ENCODE measurements around the gene MYZAP. TPM values are rescaled to one million over a fixed set of nuclear protein-coding genes. Genes with fewer than 3 reads are reported as not detected.

Gene MYZAP
- total and polyA plus RNA-seq, 11 donors, result 280 to 1,065 (median 610) TPM

DNA sequence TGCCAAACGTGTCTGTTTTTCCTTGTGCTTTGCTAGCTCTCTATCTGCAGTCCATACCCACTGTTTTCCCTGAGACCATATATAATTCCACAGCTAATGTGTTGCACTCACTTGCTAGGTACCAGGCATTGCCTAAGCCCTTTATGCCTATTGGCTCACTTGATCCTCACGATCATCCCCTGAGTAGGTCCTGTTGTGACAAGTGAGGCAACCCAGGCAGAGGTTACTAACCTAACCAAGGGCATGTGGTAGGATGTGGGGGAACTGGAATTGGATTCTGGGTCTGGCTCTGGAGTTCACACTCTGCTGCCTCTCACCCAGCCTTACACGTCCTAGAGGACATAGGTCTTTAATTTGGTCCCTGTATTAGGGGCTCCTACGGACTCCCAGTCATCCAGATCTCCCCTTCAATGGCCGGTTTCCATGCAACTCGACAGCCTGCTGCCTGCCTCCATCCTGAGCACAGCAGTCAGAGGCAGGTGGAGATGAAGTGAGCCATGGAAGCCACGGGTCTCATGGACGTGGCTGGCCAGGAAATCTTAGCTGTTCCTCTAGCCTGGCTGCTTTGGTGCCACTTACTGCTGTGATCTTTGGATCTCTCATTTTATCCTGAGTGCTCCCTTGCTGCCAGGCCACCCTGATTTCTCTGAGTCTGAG is 38.9 kb upstream of the MYZAP start:
- peaks cover 8 to 72% (median 62%) of the 10 kb centered on the region in 12 donors for H3K4me1 ChIP-seq
- DNase-seq (no peak), ATAC-seq (no peak)
- no peaks in the 10 kb centered on the region for H3K27me3 ChIP-seq
- intact Hi-C loops (cut with DNase I), result loop anchor here in 4 of 10 donors (10.0 kb wide), 4 partner anchors 152 to 512 kb away; partner anchors contain the start of genes ALDH1A2 (in 3 of the 4) and POLR2M (in 1 of the 4)
- peak overlapping the region; percentile 67 to 94 (median 88) for H3K27ac ChIP-seq
- WGBS, 4 donors, result 80 to 90% (median 87%) methylated on average over 6 to 8 of the region's 8 CpGs
- no peak for TF ChIP-seq POLR2A (IDR thresholded peaks at IDR 0.05)
- TF ChIP-seq, protein P1, sequence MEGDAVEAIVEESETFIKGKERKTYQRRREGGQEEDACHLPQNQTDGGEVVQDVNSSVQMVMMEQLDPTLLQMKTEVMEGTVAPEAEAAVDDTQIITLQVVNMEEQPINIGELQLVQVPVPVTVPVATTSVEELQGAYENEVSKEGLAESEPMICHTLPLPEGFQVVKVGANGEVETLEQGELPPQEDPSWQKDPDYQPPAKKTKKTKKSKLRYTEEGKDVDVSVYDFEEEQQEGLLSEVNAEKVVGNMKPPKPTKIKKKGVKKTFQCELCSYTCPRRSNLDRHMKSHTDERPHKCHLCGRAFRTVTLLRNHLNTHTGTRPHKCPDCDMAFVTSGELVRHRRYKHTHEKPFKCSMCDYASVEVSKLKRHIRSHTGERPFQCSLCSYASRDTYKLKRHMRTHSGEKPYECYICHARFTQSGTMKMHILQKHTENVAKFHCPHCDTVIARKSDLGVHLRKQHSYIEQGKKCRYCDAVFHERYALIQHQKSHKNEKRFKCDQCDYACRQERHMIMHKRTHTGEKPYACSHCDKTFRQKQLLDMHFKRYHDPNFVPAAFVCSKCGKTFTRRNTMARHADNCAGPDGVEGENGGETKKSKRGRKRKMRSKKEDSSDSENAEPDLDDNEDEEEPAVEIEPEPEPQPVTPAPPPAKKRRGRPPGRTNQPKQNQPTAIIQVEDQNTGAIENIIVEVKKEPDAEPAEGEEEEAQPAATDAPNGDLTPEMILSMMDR (IDR thresholded peaks at IDR 0.05), result no peak
- H3K9me3 ChIP-seq, result no peaks in the 10 kb centered on the region
- no peaks in the 10 kb centered on the region for H3K36me3 ChIP-seq
- H3K4me3 ChIP-seq, result no peak overlapping the region

DNA sequence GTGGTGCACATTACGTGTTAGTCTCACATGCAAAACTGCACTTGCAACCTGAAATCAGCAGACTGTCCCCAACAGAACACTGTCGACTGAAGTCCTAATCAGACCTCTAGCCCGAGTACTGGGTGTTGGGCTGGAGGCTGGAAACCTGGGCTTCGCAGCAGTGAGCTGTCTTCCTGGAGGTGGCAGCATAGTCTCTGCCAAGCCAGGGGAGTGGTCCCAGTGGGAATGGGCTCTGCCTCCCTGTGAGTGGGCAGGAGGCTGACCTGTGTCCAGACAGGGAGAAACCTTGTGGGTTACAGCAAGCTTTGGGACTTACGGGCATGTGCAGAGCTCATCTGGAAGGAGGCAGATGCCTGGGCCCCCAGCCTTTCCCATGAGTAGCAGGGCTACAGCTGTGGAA is 38.2 kb upstream of the MYZAP start:
- WGBS, 4 donors, result 84 to 91% (median 88%) methylated on average over 5 of the region's 5 CpGs
- H3K36me3 ChIP-seq, result no peaks in the 10 kb centered on the region
- ATAC-seq (no peak), DNase-seq (no peak)
- H3K4me1 ChIP-seq, result peaks cover 8 to 72% (median 62%) of the 10 kb centered on the region in 12 donors
- TF ChIP-seq, protein P1 (IDR thresholded peaks at IDR 0.05), result no peak
- TF ChIP-seq POLR2A (IDR thresholded peaks at IDR 0.05), result no peak
- H3K9me3 ChIP-seq, result no peaks in the 10 kb centered on the region
- peak overlapping the region in 11 of 12 donors; percentile 37 to 94 (median 89) for H3K27ac ChIP-seq
- intact Hi-C loops (cut with DNase I), result loop anchor here in 4 of 10 donors (10.0 kb wide), 4 partner anchors 151 to 511 kb away; partner anchors contain the start of genes ALDH1A2 (in 3 of the 4) and POLR2M (in 1 of the 4)
- no peaks in the 10 kb centered on the region for H3K27me3 ChIP-seq
- H3K4me3 ChIP-seq, result no peak overlapping the region

DNA sequence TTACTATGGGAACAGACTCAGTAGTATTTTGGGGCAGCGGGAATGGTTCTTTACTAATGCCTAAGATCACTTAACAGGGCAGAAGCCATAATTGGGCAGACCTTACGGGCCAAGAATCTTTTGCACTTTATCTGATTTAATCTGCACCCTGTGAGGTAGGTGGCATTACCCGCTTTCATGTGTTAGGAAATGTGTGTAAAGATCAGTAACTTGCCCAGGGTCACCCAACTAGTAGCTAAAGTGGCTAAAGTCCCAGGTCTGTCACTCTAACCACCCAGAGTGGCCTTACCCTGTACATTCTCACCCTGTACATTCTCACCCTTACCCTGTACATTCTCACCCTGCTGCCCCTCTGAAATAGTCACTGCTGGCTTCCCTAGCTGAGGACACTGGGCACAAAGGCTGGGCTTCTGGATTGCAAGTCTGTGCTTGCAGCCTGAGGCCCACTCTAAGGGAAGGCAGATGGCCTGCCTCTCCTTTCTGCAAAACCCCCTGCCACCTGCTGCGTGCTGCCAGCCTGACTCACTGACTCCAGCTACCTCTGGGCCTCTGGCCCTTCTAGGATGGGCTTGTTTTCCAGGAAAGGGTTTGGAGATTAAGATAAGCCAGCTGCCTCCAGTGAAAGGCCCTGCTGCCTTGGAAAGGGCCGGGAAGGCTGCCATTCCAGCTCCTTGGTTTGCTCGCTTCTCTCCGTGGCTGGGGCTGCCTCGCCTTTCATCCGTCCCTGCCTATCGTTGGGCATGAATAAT is 37.5 kb upstream of the MYZAP start:
- WGBS, 4 donors, result 44 to 61% (median 50%) methylated on average over 10 of the region's 10 CpGs
- ATAC-seq (no peak), DNase-seq (no peak)
- H3K4me3 ChIP-seq, result no peak overlapping the region
- no peaks in the 10 kb centered on the region for H3K9me3 ChIP-seq
- H3K4me1 ChIP-seq, result peaks cover 8 to 66% (median 59%) of the 10 kb centered on the region in 12 donors
- no peaks in the 10 kb centered on the region for H3K27me3 ChIP-seq
- intact Hi-C loops (cut with DNase I), result loop anchor here in 4 of 10 donors (10.0 kb wide), 4 partner anchors 151 to 511 kb away; partner anchors contain the start of genes ALDH1A2 (in 3 of the 4) and POLR2M (in 1 of the 4)
- no peaks in the 10 kb centered on the region for H3K36me3 ChIP-seq
- TF ChIP-seq POLR2A (IDR thresholded peaks at IDR 0.05), result no peak
- TF ChIP-seq, protein P1 (IDR thresholded peaks at IDR 0.05), result no peak
- peak overlapping the region; percentile 30 to 94 (median 88) for H3K27ac ChIP-seq

DNA sequence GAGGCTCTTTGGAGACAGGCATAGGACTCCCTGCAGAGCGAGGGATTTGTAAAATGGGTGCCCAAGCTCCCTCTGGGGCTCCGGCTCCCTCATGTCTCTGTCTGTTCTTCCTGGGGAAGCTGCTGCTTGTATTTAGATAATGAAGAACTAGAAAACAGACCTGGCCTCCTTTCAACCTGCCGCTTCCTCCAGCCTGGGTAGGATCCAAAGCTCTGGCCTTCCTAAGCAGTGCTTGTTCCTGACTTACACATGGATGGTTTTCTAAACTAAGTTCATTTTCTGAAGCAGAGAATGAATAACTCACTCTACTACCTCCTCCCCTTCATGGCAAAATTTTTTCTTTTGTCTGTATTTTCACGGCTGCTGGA is 36.9 kb upstream of the MYZAP start:
- Histone ChIP-seq H3K36me3 (no peaks in the 10 kb centered on the region), H3K27ac (peak overlapping the region; percentile 30 to 94 (median 84)), H3K4me1 (peaks cover 8 to 60% (median 54%) of the 10 kb centered on the region in 12 donors), H3K9me3 (no peaks in the 10 kb centered on the region), H3K4me3 (no peak overlapping the region), H3K27me3 (no peaks in the 10 kb centered on the region)
- no peak for ATAC-seq
- no peak for TF ChIP-seq POLR2A (IDR thresholded peaks at IDR 0.05)
- TF ChIP-seq, protein P1 (IDR thresholded peaks at IDR 0.05), result no peak
- no peak for DNase-seq
- WGBS, 4 donors, result 47 to 56% (median 52%) methylated on average over 4 of the region's 4 CpGs
- intact Hi-C loops (cut with DNase I), result loop anchor here in 7 of 10 donors (5.0 to 10.0 kb wide), 9 partner anchors 150 to 518 kb away; partner anchors contain the start of genes ALDH1A2 (in 4 of the 7) and POLR2M (in 2 of the 7)

Measured in heart left ventricle (tissue), 16 donors.